ENCODE measurements around the gene SDF4. TPM values are rescaled to one million over a fixed set of nuclear protein-coding genes. Genes with fewer than 3 reads are reported as not detected.

Gene SDF4
- total and polyA plus RNA-seq, 2 of the 4 experiments (the other 2 are of a cell fraction), result 57.0 to 250 TPM

GRCh38 chr1:1222575-1223225, 9.1 kb downstream of the SDF4 start:
- Histone ChIP-seq H3K18ac (ENCODE audit: low read depth, low read length) (no peak overlapping the region), H3K14ac (replicated peaks; ENCODE audit: low read depth, low read length) (no peak overlapping the region), H3K27me3 (ENCODE audit: control insufficient read depth, insufficient read depth, low read length) (no peaks in the 10 kb centered on the region), H3K36me3 (ENCODE audit: control insufficient read depth, insufficient read depth, low read length) (peaks cover 78% of the 10 kb centered on the region), H2AK5ac (ENCODE audit: low read depth, low read length) (no peak overlapping the region), H3K4ac (ENCODE audit: low read depth, low read length) (no peak overlapping the region), H4K20me1 (ENCODE audit: insufficient read depth, low read length) (peaks cover 44% of the 10 kb centered on the region), H3K4me1 (ENCODE audit: control insufficient read depth, insufficient read depth, low read length) (no peaks in the 10 kb centered on the region), H3K4me2 (ENCODE audit: low read depth, low read length) (no peak overlapping the region), H3K9me3 (ENCODE audit: control insufficient read depth, insufficient read depth, low read length) (no peaks in the 10 kb centered on the region), H3K79me1 (ENCODE audit: low read depth in 1 of 2, low read length in 2 of 2) (peaks cover 11 to 46% of the 10 kb centered on the region in 2 experiments; a peak in 3 of 4 replicates), H4K5ac (ENCODE audit: low read depth, low read length) (no peak overlapping the region), H4K91ac (ENCODE audit: insufficient read depth, low read depth, low read length) (no peak overlapping the region), H3K4me3 (ENCODE audit: insufficient read depth, low read depth, low read length) (no peak overlapping the region), H2AK9ac (replicated peaks; ENCODE audit: low read depth, low read length, poor library complexity) (no peak overlapping the region), H3K9ac (ENCODE audit: low read depth, low read length) (no peak overlapping the region), H2AFZ (replicated peaks; ENCODE audit: low read length, poor library complexity) (no peak overlapping the region), H3K27ac (ENCODE audit: insufficient read depth, low read length) (no peak overlapping the region), H4K8ac (ENCODE audit: low read depth in 2 of 2, low read length in 2 of 2) (no peak overlapping the region), H3K9me1 (ENCODE audit: insufficient read depth, low read length) (peaks cover 9% of the 10 kb centered on the region), H2BK20ac (ENCODE audit: low read depth, low read length) (no peak overlapping the region), H3K23ac (ENCODE audit: low read depth, low read length) (no peak overlapping the region), H2BK120ac (ENCODE audit: low read depth, low read length) (no peak overlapping the region), H3K56ac (ENCODE audit: extremely low read depth, insufficient read depth, low read length) (no peak overlapping the region), H2BK5ac (ENCODE audit: low read depth, low read length, poor library complexity, severe bottlenecking) (no peak overlapping the region), H2BK15ac (ENCODE audit: low read depth, low read length) (no peak overlapping the region)
- in situ Hi-C loops (cut with MboI; ENCODE audit: low sequenced_read_pairs) (no loop called here), dilution Hi-C loops (cut with HindIII; ENCODE audit: low sequenced_read_pairs, unreplicated experiment) (no loop called here), intact Hi-C loops (cut with micrococcal nuclease) (no loop called here)
- ATAC-seq (ENCODE audit: low read depth) (no peak), DNase-seq (no peak)
- ChIA-PET CTCF (no interaction called here), POLR2A (ENCODE audit: unreplicated experiment) (no interaction called here)
- TF ChIP-seq ELK1 (IDR thresholded peaks at IDR 0.05; ENCODE audit: borderline replicate concordance, low read depth, low read length), result no peak
- TF ChIP-seq RFX5 (IDR thresholded peaks at IDR 0.05; ENCODE audit: low read depth, low read length), result no peak
- TF ChIP-seq USF2 (IDR thresholded peaks at IDR 0.05; ENCODE audit: low read depth, low read length), result no peak
- no peak for TF ChIP-seq POLR2A (IDR thresholded peaks at IDR 0.05; ENCODE audit: low read depth, low read length)
- no peak for TF ChIP-seq FOS (IDR thresholded peaks at IDR 0.05; ENCODE audit: low read depth, low read length)
- TF ChIP-seq CHD1 (IDR thresholded peaks at IDR 0.05; ENCODE audit: low read depth, low read length), result no peak
- TF ChIP-seq BHLHE40 (IDR thresholded peaks at IDR 0.05; ENCODE audit: low read depth, low read length), result no peak
- no peak for TF ChIP-seq MXI1 (IDR thresholded peaks at IDR 0.05; ENCODE audit: borderline replicate concordance, low read depth, low read length)
- TF ChIP-seq MAFK (IDR thresholded peaks at IDR 0.05; ENCODE audit: low read depth, low read length), result no peak
- TF ChIP-seq NFE2L2 (IDR thresholded peaks at IDR 0.05; ENCODE audit: low read depth, low read length), result no peak
- no peak for TF ChIP-seq RCOR1 (IDR thresholded peaks at IDR 0.05; ENCODE audit: insufficient replicate concordance, low read length)
- no peak for TF ChIP-seq MAZ (IDR thresholded peaks at IDR 0.05; ENCODE audit: borderline replicate concordance, low read depth, low read length)
- no peak for TF ChIP-seq SMC3 (IDR thresholded peaks at IDR 0.05; ENCODE audit: low read depth, low read length)
- TF ChIP-seq CEBPB (IDR thresholded peaks at IDR 0.05; ENCODE audit: low read depth, low read length), result no peak
- 96% methylated on average over 38 of the region's 44 CpGs; no CpG with 5 or more reads in 1 of the 2 experiments for WGBS, 2 experiments (ENCODE audit: extremely low coverage in 2 of 2, insufficient read length in 1 of 2)
- BruUV-seq (replicated peaks), result no TSS peak

Measured in IMR-90 (cell line).